Mesenteric fat pad (tissue), 1 donor: ENCODE data around the gene CIAPIN1. TPM values are rescaled to one million over a fixed set of nuclear protein-coding genes. Genes with fewer than 3 reads are reported as not detected.
"Not testable (repeated sequence)": the region's sequence is repeated elsewhere in the genome, so short reads cannot be mapped to it uniquely, and the experiment has no call there.

Experiments used
- DNase-seq: peaks from one replicate; pipeline ENCODE4 v3.0.0-alpha.2; 2020; ENCODE audit warnings: low spot score
- total RNA-seq: library from RNA; stranded (reverse); fragmentation: NEBNext Ultra II Directional; extraction: Animal tissue kit (Norgen Biotek cat#: 25700); gene quantifications from one replicate; pipeline ENCODE4 v1.2.1, GENCODE V29; 2021
- donor health status: DM: yes; HTN: yes; CAD: no.

Gene CIAPIN1
- total RNA-seq, 1 donor from 2014 or later = 53.6 TPM

DNA sequence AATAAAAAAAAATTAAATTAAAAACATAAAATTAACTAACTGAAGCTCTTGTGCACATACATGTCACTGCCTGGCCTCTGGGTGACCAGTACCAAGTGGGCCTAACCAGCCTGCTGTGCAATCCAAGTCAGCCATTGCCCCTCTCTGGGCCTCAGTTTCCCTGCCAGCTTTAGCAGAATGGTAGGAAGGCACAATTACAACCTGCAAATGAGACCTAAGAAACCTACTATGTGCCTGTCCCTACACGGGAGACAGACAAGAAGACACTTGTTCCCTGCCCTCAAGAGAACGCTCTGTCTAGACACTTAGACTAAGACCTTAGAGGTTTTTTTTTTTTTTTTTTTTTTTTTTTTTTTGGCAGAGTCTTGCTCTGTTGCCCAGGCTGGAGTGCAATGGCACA, 1.7 kb downstream of the CIAPIN1 start:
- no peak for DNase-seq

- no peak for DNase-seq
These were observed 2.5 kb downstream of the CIAPIN1 start for GRCh38 chr16:57444711-57445110.

DNA sequence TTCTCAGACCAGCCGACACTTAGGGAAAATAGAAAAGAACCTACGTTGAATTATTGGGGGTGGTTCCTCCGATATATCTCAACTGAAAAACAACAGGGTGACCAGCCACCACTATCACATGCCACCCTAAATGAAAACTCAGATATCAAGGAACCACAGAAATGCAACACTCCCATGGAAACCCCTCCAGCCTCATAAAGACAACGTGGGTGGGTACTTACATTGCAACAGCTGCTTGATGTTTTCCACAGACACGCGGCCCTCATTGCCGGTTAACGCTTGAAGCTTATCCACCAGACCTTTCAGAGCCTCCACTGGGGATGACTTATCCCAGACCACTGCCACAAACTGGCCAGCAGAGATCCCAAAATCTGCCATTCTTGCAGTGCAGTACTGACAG, 6.6 kb downstream of the CIAPIN1 start:
- not testable (repeated sequence) for DNase-seq

GRCh38 chr16:57439947-57440346, 7.2 kb downstream of the CIAPIN1 start:
- DNase-seq = not testable (repeated sequence)

- DNase-seq = no peak
These were observed 11.3 kb downstream of the CIAPIN1 start for GRCh38 chr16:57435838-57436237.

DNA sequence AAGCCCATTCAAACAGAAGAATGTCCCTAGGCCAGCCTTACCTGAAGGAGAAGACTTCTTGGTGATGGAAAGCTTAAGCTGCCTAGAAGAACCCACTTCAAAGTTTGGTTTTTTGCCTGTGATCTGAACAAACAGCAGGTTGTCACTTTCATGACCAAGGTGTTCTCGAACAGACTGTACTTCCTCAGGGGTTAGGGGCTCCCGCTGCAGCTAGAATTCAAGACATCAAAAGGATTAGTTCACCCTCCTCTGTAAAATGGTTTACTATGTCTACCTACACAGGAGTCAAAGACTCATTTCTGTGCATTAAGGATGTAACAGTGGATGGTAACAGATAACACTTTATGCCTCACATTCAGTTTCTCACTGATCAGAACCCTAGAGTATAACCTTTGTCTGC, 13.2 kb downstream of the CIAPIN1 start:
- no peak for DNase-seq

DNA sequence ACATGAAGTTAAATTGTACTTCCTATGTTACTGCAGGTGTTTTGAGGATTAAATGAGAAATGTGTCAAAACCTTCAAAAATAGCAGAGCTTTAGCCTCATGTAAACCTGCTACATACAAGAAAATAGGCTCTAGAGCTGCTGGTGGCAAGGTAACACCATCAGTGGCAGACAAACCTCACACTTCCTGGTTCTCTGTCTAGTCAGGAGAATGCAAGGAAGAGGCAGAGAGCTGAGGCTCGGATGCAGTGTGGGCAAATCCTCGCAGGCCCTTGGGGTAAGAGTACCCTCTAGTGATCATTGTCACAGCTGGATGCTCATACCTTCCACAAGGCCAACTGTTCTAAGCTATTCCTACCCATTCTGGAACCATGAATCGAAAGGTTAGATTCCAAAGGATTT, 14.2 kb downstream of the CIAPIN1 start:
- no peak for DNase-seq

GRCh38 chr16:57432505-57432904, 14.7 kb downstream of the CIAPIN1 start:
- no peak for DNase-seq

GRCh38 chr16:57430955-57431354, 16.2 kb downstream of the CIAPIN1 start:
- no peak for DNase-seq

DNA sequence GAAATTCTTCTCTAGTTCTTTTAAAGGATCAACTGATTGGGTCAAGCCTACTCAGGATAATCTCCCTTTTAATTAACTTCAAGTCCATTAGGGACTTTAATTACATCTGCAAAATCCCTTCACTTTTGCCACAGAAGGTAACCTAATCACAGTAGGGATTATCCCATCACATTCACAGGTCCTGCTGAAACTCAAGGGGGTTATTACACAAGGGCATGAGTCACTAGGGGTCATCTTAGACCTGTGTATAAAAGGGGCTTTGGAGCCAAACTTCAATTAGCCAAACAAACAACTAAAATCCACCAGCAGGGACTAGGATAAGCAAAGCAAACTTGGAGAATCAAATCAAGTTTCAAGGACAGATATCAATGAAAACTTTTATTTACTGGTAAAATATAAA, 19.4 kb downstream of the CIAPIN1 start:
- DNase-seq = no peak

- no peak for DNase-seq
These were observed 19.9 kb downstream of the CIAPIN1 start for GRCh38 chr16:57427307-57427706.

- no peak for DNase-seq
These were observed 20.8 kb downstream of the CIAPIN1 start for GRCh38 chr16:57426356-57426755.

DNA sequence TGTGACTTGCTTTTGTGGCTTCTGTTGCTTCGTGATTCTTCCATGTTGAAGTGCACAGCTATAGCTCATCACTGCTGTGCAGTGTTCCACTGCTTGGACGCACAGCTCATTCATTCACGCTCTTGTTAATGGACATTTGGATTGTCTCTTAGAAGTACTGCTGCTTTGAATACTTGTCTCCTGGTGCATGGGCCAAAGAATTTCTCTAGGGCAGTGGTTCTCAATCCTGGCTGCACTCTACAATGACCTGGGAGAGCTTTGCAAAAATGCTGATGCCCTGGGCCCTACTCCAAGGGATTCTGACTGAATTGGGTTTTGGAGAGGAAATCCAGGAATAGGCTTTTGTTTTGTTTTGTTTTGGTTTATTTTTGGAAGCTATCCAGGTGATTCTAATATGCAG, 22.6 kb downstream of the CIAPIN1 start:
- DNase-seq = no peak

GRCh38 chr16:57423152-57423551, 24.0 kb downstream of the CIAPIN1 start:
- DNase-seq = no peak

GRCh38 chr16:57422026-57422944, 24.9 kb downstream of the CIAPIN1 start:
- DNase-seq = no peak

- DNase-seq = no peak
These were observed 27.7 kb downstream of the CIAPIN1 start for GRCh38 chr16:57419506-57419905.

DNA sequence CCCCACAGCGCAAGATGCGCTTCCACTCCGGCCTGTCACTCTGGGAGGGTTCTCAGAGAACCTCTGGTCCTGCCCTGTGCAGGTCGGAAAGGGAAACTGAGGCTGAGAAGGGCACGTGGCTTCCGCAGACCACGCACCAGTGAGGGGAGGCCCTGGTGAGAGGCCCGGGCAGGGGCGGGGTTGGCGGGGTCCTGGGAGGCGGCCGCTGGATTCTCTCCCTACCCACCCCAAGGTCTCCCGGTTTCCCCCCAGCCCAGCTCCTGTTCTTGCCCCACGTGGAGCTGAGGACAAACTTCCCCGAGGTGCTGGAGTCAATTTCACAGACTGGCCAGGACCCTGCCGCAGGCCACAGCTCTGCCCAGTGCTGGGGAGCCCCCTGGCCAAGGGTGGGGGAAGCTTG, 31.1 kb downstream of the CIAPIN1 start:
- no peak for DNase-seq

DNA sequence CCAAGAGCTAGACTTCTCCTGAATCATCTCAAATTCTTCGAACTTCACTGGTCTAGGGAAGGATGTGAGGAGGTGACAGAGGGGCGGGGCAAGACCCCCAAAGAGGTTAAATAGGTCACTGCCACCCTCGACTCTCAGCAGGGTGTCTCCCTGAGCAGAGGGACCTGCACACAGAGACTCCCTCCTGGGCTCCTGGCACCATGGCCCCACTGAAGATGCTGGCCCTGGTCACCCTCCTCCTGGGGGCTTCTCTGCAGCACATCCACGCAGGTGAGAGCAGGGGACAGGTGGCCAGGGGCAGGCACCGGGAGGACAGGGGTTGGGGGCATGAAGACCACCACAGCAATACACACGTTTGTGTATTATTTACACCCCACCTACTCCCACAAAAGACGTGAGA, 33.5 kb downstream of the CIAPIN1 start:
- no peak for DNase-seq

DNA sequence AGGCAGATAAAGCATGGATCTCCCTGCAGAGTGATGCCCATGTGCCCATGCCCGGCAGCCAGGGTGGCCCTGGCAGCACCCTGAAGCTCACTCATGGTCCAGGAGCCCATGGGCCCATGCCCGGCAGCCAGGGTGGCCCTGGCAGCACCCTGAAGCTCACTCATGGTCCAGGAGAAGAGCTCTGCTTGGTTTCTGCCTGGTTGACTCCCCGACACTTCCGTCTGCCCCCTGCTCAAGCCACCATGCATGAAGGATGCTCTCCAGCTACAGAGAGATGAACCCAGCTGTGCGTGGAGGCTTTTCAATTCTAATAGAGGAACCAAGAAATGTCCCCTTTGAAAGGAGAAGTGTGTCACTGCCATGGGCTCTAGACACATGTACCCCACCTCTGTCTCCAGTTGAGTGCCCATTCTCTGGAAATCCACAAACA, 33.9 kb downstream of the CIAPIN1 start:
- no peak for DNase-seq

DNA sequence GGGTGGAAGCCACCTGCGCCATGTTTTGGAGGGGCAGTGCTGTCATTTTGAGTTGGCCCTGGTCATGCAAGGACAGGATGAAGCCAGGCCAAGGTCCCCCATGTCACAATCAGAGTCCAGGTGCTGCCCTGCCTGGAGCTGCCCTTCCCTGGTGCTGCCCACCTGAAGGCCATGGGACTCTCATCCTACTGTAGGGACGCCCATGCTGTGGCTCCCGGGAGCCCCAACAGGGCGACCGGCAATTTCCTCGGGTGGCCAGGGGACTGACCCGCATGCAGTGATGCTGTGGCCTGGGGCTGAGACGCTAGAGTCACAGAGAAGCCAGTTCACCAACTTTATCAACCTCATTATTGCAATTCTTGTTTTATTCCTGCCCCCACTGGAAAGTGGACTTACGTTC, 34.6 kb downstream of the CIAPIN1 start:
- DNase-seq = no peak

GRCh38 chr16:57411362-57411976, 35.7 kb downstream of the CIAPIN1 start:
- DNase-seq = no peak

GRCh38 chr16:57409870-57410587, 37.2 kb downstream of the CIAPIN1 start:
- DNase-seq = no peak
